ENCODE measurements around the gene GPX7. TPM values are rescaled to one million over a fixed set of nuclear protein-coding genes. Genes with fewer than 3 reads are reported as not detected.
A peak's percentile ranks its signal among the peaks of the same experiment; 100 is the strongest.

GPX7 gene
- total RNA-seq, 4 donors from 2014 or later = 1.4 to 6.2 (median 2.0) TPM; not detected in 1

- no peaks in the 10 kb centered on the region for H3K9me3 ChIP-seq
- H3K27ac ChIP-seq = no peak overlapping the region
- H3K4me1 ChIP-seq = peaks cover 0 to under 1% (median 0%) of the 10 kb centered on the region in 4 donors
- no peaks in the 10 kb centered on the region for H3K36me3 ChIP-seq
- TF ChIP-seq POLR2A (IDR thresholded peaks at IDR 0.05) = no peak
- TF ChIP-seq, protein P1, sequence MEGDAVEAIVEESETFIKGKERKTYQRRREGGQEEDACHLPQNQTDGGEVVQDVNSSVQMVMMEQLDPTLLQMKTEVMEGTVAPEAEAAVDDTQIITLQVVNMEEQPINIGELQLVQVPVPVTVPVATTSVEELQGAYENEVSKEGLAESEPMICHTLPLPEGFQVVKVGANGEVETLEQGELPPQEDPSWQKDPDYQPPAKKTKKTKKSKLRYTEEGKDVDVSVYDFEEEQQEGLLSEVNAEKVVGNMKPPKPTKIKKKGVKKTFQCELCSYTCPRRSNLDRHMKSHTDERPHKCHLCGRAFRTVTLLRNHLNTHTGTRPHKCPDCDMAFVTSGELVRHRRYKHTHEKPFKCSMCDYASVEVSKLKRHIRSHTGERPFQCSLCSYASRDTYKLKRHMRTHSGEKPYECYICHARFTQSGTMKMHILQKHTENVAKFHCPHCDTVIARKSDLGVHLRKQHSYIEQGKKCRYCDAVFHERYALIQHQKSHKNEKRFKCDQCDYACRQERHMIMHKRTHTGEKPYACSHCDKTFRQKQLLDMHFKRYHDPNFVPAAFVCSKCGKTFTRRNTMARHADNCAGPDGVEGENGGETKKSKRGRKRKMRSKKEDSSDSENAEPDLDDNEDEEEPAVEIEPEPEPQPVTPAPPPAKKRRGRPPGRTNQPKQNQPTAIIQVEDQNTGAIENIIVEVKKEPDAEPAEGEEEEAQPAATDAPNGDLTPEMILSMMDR (IDR thresholded peaks at IDR 0.05) = no peak
- DNase-seq = no peak
- H3K27me3 ChIP-seq = no peaks in the 10 kb centered on the region
- H3K4me3 ChIP-seq = no peak overlapping the region
These were observed 43.1 kb downstream of the GPX7 start for GRCh38 chr1:52645261-52645660.

- H3K4me3 ChIP-seq = no peak overlapping the region
- H3K9me3 ChIP-seq = no peaks in the 10 kb centered on the region
- H3K36me3 ChIP-seq = no peaks in the 10 kb centered on the region
- H3K27ac ChIP-seq = no peak overlapping the region
- no peak for TF ChIP-seq POLR2A (IDR thresholded peaks at IDR 0.05)
- TF ChIP-seq, protein P1 (IDR thresholded peaks at IDR 0.05) = no peak
- H3K27me3 ChIP-seq = no peaks in the 10 kb centered on the region
- peak in 1 of 3 donors; percentile 67 for DNase-seq
- no peaks in the 10 kb centered on the region for H3K4me1 ChIP-seq
These were observed 49.7 kb downstream of the GPX7 start for GRCh38 chr1:52651904-52652303.

DNA sequence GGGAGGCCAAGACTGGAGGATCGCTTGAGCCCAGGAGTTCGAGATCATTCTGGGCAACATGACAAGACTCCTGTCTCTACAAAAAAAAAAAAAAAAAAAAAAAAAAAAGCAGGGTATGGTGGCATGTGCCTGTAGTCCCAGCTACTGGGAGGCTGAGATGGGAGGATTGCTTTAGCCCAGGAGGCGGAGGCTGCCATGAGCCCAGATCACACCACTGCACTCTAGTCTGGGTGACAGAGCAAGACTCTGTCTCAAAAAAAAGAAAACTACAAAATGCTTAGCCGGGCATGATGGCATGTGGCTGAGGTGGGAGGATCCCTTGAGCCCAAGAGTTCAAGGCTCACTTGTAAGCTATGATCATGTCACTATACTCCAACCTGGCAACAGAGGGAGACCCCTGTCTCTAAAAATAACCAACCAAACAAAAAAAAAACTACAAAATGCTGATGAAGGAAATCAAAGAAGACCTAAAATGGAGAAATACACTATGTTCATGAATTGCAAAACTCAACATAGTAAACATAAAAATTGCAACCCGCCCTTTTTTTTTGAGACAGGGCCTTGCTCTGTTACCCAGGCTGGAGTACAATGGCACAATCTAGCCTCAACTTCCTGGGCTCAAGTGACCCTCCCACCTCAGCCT lies 51.2 kb downstream of the GPX7 start:
- Histone ChIP-seq H3K27me3 (no peaks in the 10 kb centered on the region), H3K4me1 (no peaks in the 10 kb centered on the region), H3K27ac (no peak overlapping the region), H3K9me3 (no peaks in the 10 kb centered on the region), H3K36me3 (no peaks in the 10 kb centered on the region), H3K4me3 (no peak overlapping the region)
- no peak for TF ChIP-seq POLR2A (IDR thresholded peaks at IDR 0.05)
- TF ChIP-seq, protein P1 (IDR thresholded peaks at IDR 0.05) = no peak
- peak in 1 of 3 donors; percentile 18 for DNase-seq

DNA sequence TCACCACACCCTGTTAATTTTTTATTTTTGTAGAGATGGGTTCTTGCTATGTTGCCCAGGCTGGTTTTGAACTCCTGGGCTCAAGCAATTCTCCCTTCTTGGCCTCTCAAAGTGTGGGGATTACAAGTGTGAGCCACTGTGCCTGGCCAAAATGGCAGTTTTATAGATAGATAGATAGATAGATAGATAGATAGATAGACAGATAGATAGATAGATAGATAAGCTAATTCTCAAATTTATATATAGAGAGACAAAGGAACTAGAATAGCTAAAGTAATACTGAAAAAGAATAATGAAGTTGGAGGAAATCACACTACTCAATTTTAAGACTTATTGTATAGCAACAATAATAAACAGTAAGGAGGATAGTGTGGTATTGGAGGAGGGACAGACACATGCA lies 51.9 kb downstream of the GPX7 start:
- H3K9me3 ChIP-seq = no peaks in the 10 kb centered on the region
- no peaks in the 10 kb centered on the region for H3K4me1 ChIP-seq
- no peak overlapping the region for H3K4me3 ChIP-seq
- TF ChIP-seq POLR2A (IDR thresholded peaks at IDR 0.05) = no peak
- TF ChIP-seq, protein P1 (IDR thresholded peaks at IDR 0.05) = no peak
- H3K36me3 ChIP-seq = no peaks in the 10 kb centered on the region
- H3K27ac ChIP-seq = no peak overlapping the region
- H3K27me3 ChIP-seq = no peaks in the 10 kb centered on the region
- peak in 1 of 3 donors; percentile 4 for DNase-seq

- TF ChIP-seq, protein P1 (IDR thresholded peaks at IDR 0.05) = no peak
- no peak for TF ChIP-seq POLR2A (IDR thresholded peaks at IDR 0.05)
- no peak overlapping the region for H3K4me3 ChIP-seq
- H3K27ac ChIP-seq = no peak overlapping the region
- DNase-seq = no peak
- H3K9me3 ChIP-seq = no peaks in the 10 kb centered on the region
- H3K36me3 ChIP-seq = no peaks in the 10 kb centered on the region
- no peaks in the 10 kb centered on the region for H3K4me1 ChIP-seq
- no peaks in the 10 kb centered on the region for H3K27me3 ChIP-seq
These were observed 55.5 kb downstream of the GPX7 start for GRCh38 chr1:52657702-52658101.

Other genes starting within 250 kb of the GPX7 start
- 10 to 100 TPM; 48.4 to 61.2 (median 52.2) TPM for gene CC2D1B, start 236.2 kb upstream of the GPX7 start, total RNA-seq
- gene ORC1, start 197.9 kb upstream of the GPX7 start, total RNA-seq = 10 to 100 TPM in 1 of 4 donors, 1 to 10 TPM in 3; 1.5 to 19.0 (median 3.7) TPM
- gene PRPF38A, start 197.8 kb upstream of the GPX7 start, total RNA-seq = 10 to 100 TPM; 14.2 to 20.6 (median 18.7) TPM
- 100 to 1,000 TPM in 1 of 4 donors, 10 to 100 TPM in 3; 22.1 to 212 (median 50.0) TPM for gene TUT4, start 49.3 kb upstream of the GPX7 start, total RNA-seq
- gene SHISAL2A, start 30.8 kb downstream of the GPX7 start, total RNA-seq = 1 to 10 TPM in 2 of 4 donors, under 1 TPM in 1, not detected in 1; 0.88 to 7.4 (median 1.7) TPM
- gene COA7, start 96.0 kb downstream of the GPX7 start, total RNA-seq = 10 to 100 TPM in 1 of 4 donors, 1 to 10 TPM in 3; 5.9 to 17.0 (median 9.4) TPM
- gene ZYG11B, start 124.1 kb downstream of the GPX7 start, total RNA-seq = 10 to 100 TPM; 21.4 to 36.3 (median 27.8) TPM
- gene ZYG11A, start 240.4 kb downstream of the GPX7 start, total RNA-seq = not detected

All from Peyer's patch (tissue), 4 donors.